Breast epithelium (tissue), 3 donors: ENCODE measurements around the gene RSU1.

Experiments used
- CTCF ChIP-seq, 3 donors: fragments of 450-650 bp; IDR thresholded peaks; one replicate each; pipeline ENCODE4 v1.5.1; 2016 to 2017; ENCODE audit warnings: antibody characterized with exemption in 3 of 3, mild to moderate bottlenecking in 3 of 3, moderate library complexity in 3 of 3
- POLR2A ChIP-seq: fragments of 450-650 bp; IDR thresholded peaks from one replicate; pipeline ENCODE4 v1.6.1; 2016; ENCODE audit warnings: antibody characterized with exemption, mild to moderate bottlenecking, moderate library complexity
- POLR2AphosphoS5 ChIP-seq, 3 donors: sonication (generic); formaldehyde crosslinking; IDR thresholded peaks; one replicate each; pipeline ENCODE4 v1.6.1; 2017; ENCODE audit warnings: antibody characterized with exemption in 3 of 3

- TF ChIP-seq POLR2A = no peak
- TF ChIP-seq CTCF (IDR thresholded peaks at IDR 0.05) = no peak
- TF ChIP-seq POLR2AphosphoS5 (IDR thresholded peaks at IDR 0.05) = no peak
Measured at GRCh38 chr10:16612981-16613355, 204.3 kb downstream of the RSU1 start.
